ENCODE measurements around the gene UQCRC1.

UQCRC1 gene

DNA sequence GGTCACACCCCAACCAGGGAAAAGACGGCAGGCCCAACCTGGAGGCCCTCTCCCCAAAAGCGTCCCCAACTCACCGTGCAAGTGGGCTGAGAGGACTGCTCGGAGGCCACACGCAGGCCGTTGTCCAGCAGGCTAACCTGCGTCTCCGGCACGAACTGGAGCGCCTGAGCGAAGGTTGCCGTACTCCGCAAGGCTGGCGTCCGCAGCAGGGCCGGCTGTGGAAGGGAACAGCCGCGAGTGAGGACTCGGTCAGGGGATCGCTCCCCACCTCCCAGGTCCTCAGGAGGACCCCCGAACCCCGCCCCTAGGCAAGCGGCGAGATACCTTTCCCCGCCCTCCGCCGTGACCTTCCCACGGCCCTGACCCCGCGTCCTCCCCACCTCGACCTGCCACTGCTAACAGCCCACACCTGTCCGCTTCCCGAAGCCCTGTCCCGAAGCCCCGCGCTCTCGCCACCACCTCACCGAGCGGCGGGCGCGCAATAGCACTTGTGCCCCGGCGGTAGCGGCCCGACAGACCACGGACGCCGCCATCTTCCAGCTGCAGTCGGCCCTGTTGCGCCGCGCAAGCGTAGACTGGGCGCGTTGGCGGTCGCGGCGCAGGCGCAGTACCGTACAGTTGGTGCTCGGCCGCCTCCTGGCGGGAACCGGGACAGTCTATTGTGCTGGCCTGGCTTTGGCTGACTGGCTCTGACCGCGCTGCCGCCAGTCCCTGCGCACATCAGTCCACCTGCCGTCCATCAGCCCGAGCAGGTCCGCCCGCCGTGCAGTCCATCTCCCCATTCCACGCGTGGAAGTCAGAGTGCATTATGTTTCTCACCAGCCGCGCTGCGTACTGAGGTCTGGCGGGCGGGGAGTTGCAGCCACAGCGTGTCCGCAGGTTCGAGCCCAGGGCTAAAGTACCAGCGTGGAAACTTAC lies at the start of gene UQCRC1:
Gene UQCRC1 (minus strand): TSS at position 559 of the 918 bp plus-strand sequence. CDS start 26 bp downstream, at position 533.
- peak; percentile 88 for DNase-seq (ENCODE audit: low read depth)

DNA sequence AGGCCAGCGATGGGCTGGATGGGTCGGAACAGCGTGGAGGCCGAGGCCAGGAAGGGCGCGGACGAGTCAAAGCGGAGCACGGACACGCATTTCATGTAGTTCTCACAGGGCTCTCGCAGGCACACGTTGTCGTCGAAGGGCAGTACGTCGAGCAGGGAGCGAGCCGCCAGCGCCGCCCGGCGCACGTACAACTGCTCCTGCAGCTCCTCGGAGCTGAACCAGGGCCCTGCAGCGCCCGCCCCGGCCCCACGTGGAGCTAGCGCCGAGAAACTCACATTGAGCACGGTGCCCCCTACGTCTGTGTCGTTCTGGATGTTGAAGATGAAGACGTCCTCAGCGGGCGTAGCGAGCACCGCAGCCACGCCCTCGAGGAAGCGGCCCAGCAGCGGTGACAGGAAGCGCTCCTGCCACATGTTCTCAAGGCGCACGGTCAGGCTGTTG lies 47.4 kb upstream of the UQCRC1 start:
- DNase-seq (ENCODE audit: low read depth): no peak

DNA sequence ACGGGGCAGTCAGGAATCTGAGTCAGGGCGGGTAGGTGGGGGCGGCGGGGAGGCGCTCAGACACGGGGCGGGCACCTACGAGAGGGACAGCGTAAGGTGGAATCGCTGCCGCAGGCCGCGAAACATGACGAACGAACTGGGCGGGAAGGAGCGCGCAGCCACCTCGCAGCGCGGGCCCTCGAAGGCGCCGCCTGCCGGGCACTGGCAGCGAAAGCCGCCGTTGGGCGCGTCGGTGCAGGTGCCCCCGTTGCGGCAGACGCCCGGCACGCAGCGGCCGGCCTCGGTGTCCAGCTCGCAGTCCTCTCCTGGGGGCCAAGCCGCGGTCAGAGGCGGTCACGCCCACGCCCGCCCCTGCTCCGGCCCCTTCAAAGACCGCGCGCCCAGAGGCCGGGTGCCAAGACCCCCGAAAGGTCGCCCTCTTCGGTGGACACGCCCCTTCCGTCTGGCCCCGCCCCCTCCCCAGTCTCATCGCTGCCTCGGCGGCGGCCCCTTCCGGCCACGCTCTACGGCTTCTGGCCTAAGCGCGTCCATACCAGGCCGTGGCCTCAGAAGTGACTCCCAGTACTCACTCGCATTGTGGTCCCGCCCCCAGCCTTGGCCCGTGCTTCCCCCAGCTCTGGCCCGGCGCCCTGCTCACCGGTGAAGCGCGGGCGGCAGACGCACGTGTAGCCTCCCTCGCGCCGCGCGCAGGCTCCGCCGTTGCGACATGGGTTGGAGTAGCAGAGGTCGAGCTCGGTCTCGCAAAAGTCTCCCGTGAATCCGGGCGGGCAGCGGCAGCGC lies 46.8 kb upstream of the UQCRC1 start:
- peak; percentile 82 for DNase-seq (ENCODE audit: low read depth)

DNA sequence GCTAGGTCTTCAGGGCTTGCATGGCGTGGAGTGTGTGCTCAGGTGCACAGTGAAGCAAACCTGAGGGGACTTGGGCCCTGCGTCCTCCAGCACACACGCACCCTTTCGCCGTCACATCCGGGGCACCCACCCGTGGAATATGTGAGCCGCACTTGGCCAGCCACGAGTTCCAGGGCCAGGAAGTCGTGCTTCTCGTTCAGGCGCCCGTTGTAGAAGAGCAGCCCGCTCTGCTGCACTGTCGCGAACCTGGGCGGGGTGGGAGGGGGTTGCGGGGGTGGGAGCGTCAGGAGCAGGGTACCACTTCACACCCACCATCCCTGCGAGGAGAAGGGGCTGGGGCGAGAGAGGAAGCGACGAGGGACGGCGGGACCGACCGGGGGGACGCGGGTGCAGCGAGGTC lies 46.2 kb upstream of the UQCRC1 start:
- peak; percentile 63 for DNase-seq (ENCODE audit: low read depth)

DNA sequence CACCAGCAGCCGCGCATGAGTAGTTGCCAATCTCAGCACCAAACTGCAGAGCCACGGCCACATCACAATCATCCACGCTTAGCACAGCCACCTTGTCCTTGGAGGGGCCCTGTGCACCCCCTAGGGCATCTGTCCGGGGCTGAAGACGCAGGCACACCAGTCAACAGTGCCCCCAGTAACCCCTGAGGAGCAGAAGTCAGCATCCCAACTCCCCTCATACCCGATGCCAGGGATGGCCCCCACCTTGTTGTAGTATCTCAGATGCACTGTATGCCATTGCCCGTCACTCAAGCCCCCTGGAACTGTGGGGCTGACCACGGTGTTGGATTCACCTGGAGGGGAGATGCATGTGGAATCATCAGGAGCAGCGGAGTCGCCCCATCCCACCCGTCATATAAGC lies 45.6 kb upstream of the UQCRC1 start:
- DNase-seq (ENCODE audit: low read depth): no peak

DNA sequence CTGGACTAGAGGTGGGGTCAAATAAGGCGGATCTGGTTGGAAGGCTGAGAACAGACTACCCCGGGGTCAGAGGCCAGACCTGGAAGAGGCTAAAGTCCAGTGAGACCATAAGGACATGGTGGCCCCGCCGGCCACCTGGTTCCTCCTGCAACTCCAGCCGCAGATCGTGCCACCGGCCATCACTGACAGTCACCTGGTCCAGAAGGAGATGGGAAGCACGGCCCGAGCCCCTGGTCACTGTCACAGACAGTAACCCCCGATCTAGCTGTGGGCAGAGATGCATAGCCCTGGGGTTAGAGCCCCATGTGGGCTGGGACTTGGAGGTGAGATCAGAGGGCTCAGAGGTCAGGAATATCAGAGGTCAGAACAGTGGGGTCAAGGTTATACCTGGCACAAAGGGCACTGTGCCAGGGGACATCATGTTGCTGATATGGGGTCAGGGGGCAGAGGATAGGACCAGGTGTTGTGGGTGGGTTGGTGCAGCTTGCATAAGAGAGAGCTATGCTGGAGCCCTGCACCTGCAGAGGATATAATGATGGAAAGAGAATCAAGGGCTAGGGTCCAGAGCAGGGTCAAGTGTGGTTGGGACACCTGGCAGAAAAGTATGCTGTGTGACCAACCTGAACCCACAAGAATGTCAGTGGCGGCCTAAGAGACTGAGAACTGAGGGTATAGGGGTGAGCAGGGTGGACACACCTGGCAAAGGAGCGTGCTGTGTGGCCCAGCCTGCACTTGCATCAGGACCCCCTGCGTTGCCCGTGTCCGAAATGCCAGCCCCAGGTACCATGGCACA lies 43.7 kb upstream of the UQCRC1 start:
- no peak for DNase-seq (ENCODE audit: low read depth)

DNA sequence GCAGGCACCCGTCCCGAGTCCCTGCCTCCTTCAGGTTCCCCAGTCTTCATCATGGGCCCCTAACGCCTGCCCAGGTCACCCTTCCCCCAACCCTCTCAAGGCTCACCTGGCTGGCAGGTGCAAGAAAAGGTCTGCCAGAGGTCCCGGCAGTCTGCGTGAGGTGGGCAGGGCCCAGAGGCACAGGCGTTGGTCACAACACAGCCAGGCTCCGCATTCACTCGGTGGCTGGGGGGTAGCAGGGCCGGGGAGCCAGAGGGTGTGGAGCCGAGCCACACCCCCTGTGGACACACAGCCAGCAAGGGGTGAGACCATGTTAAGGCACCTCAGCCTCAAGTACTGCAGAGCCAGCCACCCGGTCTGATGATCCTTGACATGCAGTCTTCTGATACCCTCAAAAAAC lies 42.3 kb upstream of the UQCRC1 start:
- DNase-seq (ENCODE audit: low read depth): no peak

DNA sequence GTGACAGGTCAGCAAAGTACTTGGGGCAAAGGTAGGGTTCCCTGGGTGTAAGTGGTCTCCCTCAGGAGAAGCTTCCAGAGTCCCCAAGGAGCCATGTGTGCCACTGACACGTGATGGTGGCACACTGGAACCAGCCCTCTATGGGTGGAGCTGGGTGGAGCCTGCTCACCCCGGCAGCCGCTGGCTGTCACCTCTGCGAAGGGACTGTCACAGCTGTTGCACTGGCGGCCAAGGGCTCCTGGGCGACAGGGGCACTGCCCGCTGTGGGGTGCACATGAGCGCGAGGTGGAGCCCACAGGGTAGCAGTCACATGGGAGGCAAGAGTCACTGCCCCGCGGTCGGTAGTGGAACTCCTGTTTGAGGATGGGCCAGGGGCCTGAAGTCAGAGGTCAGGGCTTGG lies 41.3 kb upstream of the UQCRC1 start:
- DNase-seq (ENCODE audit: low read depth): no peak

DNA sequence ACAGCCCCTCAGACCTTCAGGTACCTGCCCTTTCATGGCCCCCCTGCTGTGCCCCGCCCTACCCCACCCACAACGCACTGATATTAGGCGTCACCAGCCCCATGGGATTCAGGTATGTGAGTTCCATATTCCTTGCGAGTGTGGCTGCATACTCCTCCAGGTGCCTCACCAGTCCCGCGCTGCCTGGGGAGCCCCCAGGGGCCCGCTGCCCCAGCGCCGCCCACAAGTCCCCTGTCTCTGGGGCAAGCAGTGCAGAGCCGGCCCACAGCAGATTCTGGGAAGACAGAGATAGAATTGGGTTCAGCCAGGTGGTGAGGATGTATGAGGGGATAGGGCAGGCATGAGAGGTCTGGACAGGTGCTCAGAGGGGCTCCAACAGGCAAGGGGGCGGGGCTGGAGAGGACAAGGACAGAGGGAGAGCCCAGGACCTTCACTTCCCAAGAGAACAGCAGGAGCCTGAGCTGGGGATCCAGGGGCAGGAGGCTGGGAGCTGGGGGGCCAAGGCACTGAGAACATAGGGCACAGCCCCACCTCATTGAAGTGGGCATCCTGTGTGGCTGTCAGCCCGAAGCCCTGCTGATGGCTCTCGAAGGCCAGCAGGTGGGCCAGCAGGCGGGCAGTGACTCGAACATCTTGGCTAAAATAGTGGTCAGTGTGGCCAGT lies 38.9 kb upstream of the UQCRC1 start:
- DNase-seq (ENCODE audit: low read depth): no peak

DNA sequence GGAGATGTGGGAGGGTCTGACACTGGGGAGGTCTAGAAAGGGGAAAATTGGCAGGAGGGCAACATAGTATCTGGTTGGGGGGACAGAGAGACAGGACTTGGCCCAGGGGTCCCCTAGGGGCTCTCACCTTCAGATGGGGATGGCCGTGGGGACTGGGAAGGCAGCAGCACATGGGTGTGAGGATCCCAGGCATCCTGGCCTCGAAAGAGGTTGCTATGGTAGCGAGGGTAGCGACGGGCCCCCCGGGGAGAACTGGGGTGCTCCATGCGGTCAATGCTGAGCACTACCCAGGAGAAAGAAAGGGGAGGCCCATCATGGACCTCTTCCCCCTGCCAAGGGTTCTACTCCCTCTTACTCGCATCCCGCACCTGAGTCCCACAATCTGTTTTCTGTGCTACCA lies 38.3 kb upstream of the UQCRC1 start:
- no peak for DNase-seq (ENCODE audit: low read depth)

DNA sequence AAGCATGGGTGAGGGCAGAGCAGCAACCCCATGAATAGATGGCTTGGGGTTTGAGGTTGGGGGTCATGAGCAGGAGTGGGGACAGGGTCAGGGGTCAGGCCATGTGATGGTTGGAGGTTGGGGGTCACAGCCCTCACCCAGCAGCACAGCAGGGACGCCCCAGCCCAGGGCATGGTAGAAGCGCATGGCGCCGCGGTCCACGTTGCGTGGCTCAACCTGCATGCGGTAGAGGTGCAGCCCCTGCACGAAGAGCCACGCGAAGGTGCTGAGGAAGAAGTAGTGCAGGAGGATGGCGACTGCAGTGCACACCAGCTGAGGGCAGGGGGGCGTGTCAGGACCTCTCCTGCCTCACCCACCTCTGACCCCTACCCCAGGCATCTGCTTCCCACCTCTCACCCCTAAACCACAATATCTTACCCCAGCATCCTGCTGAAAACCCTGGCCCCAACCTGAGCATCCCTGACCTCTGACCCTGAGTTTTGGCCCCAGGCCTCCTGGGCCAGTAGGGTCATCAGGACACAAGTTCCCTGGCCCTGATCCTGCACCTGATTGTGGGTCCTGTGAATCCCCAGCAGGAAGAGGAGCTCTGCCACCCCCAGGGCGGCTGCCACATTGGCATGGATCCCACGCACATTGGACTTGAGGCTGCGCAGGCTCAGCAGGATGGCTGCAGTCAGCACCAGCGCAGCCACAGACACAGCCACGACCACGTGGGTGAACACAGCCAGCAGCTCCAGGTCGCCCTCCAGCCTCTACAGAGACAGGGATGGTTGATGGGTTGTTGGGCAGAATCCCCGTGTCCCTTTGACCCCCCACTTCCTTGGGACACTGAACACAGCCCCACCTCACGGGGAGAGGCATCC lies 35.7 kb upstream of the UQCRC1 start:
- no peak for DNase-seq (ENCODE audit: low read depth)

DNA sequence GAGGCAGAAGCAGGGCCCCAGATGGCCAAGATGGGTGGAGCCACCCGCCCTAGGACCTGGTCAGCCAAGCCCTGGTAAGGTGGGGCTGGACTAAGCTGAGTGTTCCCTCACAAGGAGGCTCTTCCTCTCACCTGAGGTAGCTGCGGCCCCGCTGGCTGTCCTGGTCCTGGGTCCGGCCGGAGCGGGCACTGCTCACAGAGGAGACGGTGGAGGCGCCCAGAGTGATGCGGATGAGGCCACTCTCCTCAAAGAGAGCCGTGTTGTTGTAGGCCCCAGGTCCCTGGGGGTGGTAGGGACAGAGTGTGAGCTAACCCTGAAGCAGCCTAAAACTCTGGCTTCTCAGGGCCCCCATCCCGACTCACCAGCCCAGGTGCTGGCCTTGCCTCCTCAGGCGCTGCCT lies 33.2 kb upstream of the UQCRC1 start:
- DNase-seq (ENCODE audit: low read depth): no peak

DNA sequence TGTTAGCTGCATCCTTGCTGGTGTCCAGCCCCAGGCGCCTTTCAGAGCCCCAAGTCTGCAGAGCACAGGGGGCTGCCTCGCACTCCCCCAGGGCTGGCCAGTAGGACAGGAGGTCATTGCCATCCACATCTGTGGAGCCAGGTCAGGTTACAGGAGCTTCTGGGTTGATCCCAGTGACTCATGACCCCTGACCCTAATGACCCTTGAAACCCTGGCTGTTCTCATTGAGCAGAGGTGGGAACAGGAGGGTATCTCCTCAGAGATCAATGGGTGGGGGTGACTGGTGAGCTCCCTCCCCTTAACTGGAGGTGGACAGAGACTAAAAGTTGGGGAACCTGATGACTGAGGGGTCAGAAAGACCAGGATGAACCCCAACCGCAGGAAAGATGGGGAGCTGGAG lies 31.9 kb upstream of the UQCRC1 start:
- DNase-seq (ENCODE audit: low read depth): no peak

DNA sequence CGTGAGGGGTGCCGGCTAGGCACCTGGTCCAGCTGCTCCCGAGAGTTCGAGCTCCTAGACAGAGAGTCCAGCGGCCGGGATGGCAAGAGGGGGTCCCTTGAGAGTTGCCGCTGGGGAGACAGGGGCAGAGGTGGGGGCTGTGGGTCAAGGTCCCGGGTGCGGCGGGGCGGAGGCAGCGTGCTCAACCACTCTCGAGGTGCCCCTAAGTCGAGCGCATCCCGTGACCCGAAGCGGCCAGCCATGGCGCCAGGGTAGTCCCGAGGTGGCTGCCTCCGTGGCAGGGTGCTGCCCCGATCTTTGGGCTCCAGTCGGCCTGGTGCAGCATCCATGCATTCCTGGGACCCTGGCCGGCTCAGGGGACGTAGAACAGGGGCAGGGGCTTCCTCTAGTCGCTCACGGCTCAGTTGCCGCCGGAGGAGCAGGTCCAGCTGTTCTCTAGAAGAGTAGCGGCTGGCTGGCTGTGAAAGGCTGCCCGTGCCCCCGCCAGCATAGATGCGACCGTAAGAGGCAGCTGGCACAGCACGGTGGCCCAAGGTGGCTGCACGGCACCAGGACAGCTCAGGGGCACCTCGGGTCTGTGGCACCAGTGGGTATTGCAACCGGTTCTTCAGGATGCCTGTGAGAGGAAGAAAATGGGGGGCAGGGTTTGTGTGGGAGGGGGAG lies 30.6 kb upstream of the UQCRC1 start:
- DNase-seq (ENCODE audit: low read depth): no peak

DNA sequence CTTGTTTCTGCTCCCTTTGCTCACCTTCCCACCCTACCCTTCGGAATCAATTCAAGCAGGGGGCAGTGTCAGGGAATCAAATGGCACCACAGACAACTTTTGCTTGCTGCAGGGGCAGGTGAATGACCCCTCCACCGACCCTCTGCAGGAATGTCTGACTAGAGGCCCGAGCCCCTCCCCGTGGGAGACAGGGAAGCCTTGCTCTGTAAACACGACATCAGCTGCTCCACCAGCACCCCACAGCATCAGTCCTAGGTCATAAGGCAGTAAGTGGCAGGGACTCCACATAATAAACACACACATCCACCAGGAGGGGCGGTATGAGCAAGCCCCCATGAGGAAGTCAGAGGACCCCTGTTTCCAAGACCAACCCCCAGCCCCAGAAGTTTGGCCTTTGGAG lies 27.9 kb upstream of the UQCRC1 start:
- DNase-seq (ENCODE audit: low read depth): no peak

DNA sequence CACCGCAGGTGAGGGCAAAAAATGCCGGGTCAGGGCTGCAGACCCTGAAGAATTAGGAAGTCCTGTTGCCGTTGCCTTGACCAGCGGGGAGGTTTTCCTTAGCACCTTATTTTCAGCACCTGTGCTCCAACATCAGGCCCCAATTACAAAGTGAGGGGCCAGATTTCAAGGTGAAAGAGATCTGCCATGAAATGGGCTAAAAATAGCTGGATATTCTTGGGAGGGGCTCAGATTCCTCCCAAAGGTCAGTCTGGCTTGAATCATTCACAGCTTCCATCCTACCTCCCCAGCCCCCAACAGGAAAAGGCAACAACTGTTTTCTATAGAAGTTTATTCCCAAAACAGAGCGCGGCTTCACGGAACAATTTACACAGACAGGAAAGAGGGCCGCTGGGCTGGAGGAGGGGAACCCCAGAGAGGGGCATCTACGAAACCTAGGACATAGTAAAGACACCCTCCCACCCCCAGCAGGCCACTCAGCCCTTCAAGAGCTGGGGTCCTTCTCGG lies 26.8 kb upstream of the UQCRC1 start:
- no peak for DNase-seq (ENCODE audit: low read depth)

DNA sequence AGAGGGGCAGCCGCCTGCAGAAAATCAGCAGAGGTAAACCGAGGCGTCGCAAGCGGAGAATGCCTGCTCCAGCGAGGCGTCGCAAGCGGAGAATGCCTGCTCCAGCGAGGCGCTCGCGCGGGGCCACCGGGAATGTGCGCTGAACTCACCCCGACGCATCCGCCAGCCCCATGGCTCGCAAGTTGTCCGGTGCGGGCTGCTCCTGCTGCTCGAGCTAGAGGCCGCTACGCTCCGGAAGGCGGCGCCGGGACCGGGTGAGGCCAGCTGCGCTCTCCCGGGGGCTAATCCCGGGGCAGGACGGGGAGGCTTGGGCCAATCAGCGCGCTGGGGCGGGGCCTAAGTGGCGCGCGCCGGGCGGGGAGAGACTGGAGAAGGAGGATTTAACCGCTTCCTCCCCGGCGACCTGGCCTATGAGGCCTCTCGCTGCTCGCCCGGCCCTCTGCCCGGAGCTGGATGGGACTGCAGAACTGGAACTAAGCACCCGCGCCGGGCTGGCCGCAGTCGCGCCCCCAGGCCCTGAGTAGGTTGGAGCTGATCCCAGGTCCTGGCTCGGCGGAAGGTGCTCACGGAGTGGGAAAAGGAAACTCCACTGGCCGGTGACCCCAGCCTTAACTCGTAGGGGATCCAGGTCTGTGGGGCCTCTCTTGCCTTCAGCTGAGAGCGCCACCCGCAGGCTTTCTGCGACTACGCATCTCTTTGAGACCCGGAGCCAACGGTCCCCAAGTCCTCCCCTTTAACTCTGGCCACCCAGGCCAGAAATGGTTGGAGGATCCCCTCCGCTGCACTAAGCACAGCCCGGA lies 26.0 kb upstream of the UQCRC1 start, which contains the start of gene SLC26A6:
Gene SLC26A6 (minus strand): TSS at position 240 of the 800 bp plus-strand sequence. CDS start 68 bp downstream, at position 172.
- DNase-seq (ENCODE audit: low read depth): peak; percentile 87

DNA sequence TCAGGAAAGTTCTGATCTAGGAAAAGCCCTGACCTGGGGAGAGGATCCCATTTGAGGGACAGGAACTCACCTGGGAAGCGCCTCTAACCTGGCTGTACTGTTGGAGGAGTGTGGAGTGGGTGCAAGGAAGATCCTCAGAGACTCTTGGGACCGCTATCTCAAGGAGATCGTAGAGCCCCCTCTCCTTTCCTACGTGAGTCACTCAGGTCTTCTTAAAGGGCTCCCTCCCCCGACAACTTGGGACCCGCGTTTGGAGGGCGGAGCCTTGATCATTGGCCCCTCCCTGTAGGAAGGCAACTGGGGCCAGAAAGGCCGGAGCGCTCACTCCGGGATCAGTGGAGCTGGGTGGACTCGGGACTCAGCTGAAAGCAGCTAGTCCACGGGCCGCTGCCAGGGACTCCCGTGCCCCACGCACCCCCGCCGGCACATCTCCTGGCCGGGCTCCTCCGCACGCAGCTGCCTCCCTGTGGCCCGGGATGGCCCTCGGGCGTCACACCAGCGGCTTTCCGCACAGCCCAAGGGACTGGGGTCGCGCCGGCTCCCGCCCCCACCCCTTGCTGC lies 25.3 kb upstream of the UQCRC1 start:
- peak; percentile 61 for DNase-seq (ENCODE audit: low read depth)

DNA sequence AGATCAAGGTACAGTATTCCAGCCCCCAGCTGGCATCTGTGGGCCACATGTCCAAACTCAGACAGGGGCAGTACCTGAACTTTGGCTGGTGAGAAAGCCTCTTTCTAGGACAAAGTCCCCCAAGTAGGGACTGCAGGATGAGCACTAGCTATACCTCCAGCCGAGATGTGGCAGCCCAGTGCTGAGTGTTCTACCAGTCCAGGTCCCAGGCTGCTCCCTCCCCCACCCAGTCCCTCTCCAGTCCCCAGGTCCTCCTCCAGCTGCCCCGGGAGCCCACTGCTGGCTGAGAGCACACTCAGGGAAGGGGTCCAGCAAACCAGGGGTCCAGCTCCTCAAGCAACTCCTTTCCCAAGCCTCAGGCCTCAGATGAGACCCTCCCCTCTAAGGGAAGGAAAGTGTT lies 24.3 kb upstream of the UQCRC1 start:
- no peak for DNase-seq (ENCODE audit: low read depth)

Data from stimulated activated CD4-positive, alpha-beta T cell treated with anti-CD3 and anti-CD28 coated beads, Interleukin-2, amount 100 ng/mL, for 4 hours (primary cell).